HG02678 (cell line): Measurements from ENCODE around the gene APOH.

Source experiments
- ATAC-seq: cut with Tn5 transposase; IDR thresholded peaks from one replicate; pipeline ENCODE4 v1.9.1; 2021; ENCODE audit warnings: mild to moderate bottlenecking, moderate library complexity; ENCODE audit not compliant: unreplicated experiment

Gene APOH

GRCh38 chr17:66235377-66235994, 6.3 kb upstream of the APOH start:
- ATAC-seq: no peak

- no peak for ATAC-seq
Measured at GRCh38 chr17:66234611-66235010, 5.4 kb upstream of the APOH start.

- ATAC-seq: no peak
Measured at GRCh38 chr17:66233023-66233753, 4.0 kb upstream of the APOH start.

GRCh38 chr17:66230922-66231591, 1.8 kb upstream of the APOH start:
- ATAC-seq: no peak

- ATAC-seq: no peak
Measured at GRCh38 chr17:66229783-66230538, 746 bp upstream of the APOH start.

- no peak for ATAC-seq
Measured at GRCh38 chr17:66227212-66228045, 1.8 kb downstream of the APOH start.

- ATAC-seq: no peak
Measured at GRCh38 chr17:66222798-66223350, 6.3 kb downstream of the APOH start.

- ATAC-seq: no peak
Measured at GRCh38 chr17:66221755-66222530, 7.3 kb downstream of the APOH start.

- ATAC-seq: no peak
Measured at GRCh38 chr17:66221343-66221742, 7.9 kb downstream of the APOH start.

GRCh38 chr17:66220079-66220835, 9.0 kb downstream of the APOH start:
- no peak for ATAC-seq

- ATAC-seq: no peak
Measured at GRCh38 chr17:66215529-66215911, 13.7 kb downstream of the APOH start.

GRCh38 chr17:66214884-66215528, 14.2 kb downstream of the APOH start:
- ATAC-seq: no peak

GRCh38 chr17:66211047-66211810, 18.0 kb downstream of the APOH start:
- no peak for ATAC-seq

GRCh38 chr17:66210208-66210574, 19.0 kb downstream of the APOH start:
- no peak for ATAC-seq

GRCh38 chr17:66207936-66208335, 21.3 kb downstream of the APOH start:
- no peak for ATAC-seq

GRCh38 chr17:66203274-66204015, 25.8 kb downstream of the APOH start:
- no peak for ATAC-seq

- no peak for ATAC-seq
Measured at GRCh38 chr17:66200685-66201092, 28.5 kb downstream of the APOH start.
